Endothelial cell of hepatic sinusoid (primary cell): Measurements from ENCODE around the gene FRMPD2.
"Not testable (repeated sequence)": the region's sequence is repeated elsewhere in the genome, so short reads cannot be mapped to it uniquely, and the experiment has no call there.

Experiments
- in situ Hi-C: cut with HindIII; loops from 2 replicates; pipeline ENCODE4 v1.10.0; 2017; ENCODE audit warnings: low sequenced_read_pairs

FRMPD2 gene

GRCh38 chr10:48289501-48290238 lies 15.2 kb upstream of the FRMPD2 start:
- in situ Hi-C loops: no loop called here

- in situ Hi-C loops: no loop called here
Observed at GRCh38 chr10:48288661-48289060, 14.2 kb upstream of the FRMPD2 start.

- in situ Hi-C loops: no loop called here
Observed at GRCh38 chr10:48287417-48288391, 13.2 kb upstream of the FRMPD2 start.

- in situ Hi-C loops: no loop called here
Observed at GRCh38 chr10:48286356-48286755, 11.9 kb upstream of the FRMPD2 start.

- in situ Hi-C loops: no loop called here
Observed at GRCh38 chr10:48285710-48286109, 11.2 kb upstream of the FRMPD2 start.

GRCh38 chr10:48284811-48285210 lies 10.3 kb upstream of the FRMPD2 start:
- in situ Hi-C loops: no loop called here

- in situ Hi-C loops: no loop called here
Observed at GRCh38 chr10:48284002-48284546, 9.6 kb upstream of the FRMPD2 start.

- in situ Hi-C loops: no loop called here
Observed at GRCh38 chr10:48282829-48283228, 8.3 kb upstream of the FRMPD2 start.

- in situ Hi-C loops: not testable (repeated sequence)
Observed at GRCh38 chr10:48281697-48282096, 7.2 kb upstream of the FRMPD2 start.

- in situ Hi-C loops: no loop called here
Observed at GRCh38 chr10:48279081-48279751, 4.7 kb upstream of the FRMPD2 start.

- in situ Hi-C loops: no loop called here
Observed at GRCh38 chr10:48277093-48277492, 2.6 kb upstream of the FRMPD2 start.

- in situ Hi-C loops: no loop called here
Observed at GRCh38 chr10:48273741-48274140, 755 bp downstream of the FRMPD2 start.

- in situ Hi-C loops: no loop called here
Observed at GRCh38 chr10:48272682-48273081, 1.8 kb downstream of the FRMPD2 start.

- in situ Hi-C loops: no loop called here
Observed at GRCh38 chr10:48271047-48271730, 3.3 kb downstream of the FRMPD2 start.

- in situ Hi-C loops: no loop called here
Observed at GRCh38 chr10:48266528-48266927, 8.0 kb downstream of the FRMPD2 start.

GRCh38 chr10:48258105-48258504 lies 16.4 kb downstream of the FRMPD2 start:
- in situ Hi-C loops: no loop called here

GRCh38 chr10:48257407-48257961 lies 17.0 kb downstream of the FRMPD2 start:
- in situ Hi-C loops: no loop called here

GRCh38 chr10:48255722-48256121 lies 18.8 kb downstream of the FRMPD2 start:
- in situ Hi-C loops: no loop called here

GRCh38 chr10:48254750-48255512 lies 19.6 kb downstream of the FRMPD2 start:
- in situ Hi-C loops: no loop called here
